Testis (tissue), 2 donors: ENCODE measurements around the gene FBLN1.
"Not testable (repeated sequence)": the region's sequence is repeated elsewhere in the genome, so short reads cannot be mapped to it uniquely, and the experiment has no call there.

Experiments used
- CTCF ChIP-seq, 3 experiments: fragments of 450-650 bp in 2 of 3; fragments of 200-600 bp in 1 of 3; sonication (generic) in 1 of 3; IDR thresholded peaks; one replicate each; pipeline ENCODE4 v1.5.1; 2016 to 2019; ENCODE audit warnings: antibody characterized with exemption in 3 of 3, mild to moderate bottlenecking in 2 of 3, moderate library complexity in 1 of 3
- POLR2A ChIP-seq: fragments of 450-650 bp; IDR thresholded peaks from one replicate; pipeline ENCODE4 v1.6.1; 2017; ENCODE audit warnings: antibody characterized with exemption, mild to moderate bottlenecking, moderate library complexity

GRCh38 chr22:45608045-45608444 is 105.4 kb downstream of the FBLN1 start:
- not testable (repeated sequence) for TF ChIP-seq CTCF (IDR thresholded peaks at IDR 0.05); POLR2A
